ENCODE measurements around the gene SNX1.

DNA sequence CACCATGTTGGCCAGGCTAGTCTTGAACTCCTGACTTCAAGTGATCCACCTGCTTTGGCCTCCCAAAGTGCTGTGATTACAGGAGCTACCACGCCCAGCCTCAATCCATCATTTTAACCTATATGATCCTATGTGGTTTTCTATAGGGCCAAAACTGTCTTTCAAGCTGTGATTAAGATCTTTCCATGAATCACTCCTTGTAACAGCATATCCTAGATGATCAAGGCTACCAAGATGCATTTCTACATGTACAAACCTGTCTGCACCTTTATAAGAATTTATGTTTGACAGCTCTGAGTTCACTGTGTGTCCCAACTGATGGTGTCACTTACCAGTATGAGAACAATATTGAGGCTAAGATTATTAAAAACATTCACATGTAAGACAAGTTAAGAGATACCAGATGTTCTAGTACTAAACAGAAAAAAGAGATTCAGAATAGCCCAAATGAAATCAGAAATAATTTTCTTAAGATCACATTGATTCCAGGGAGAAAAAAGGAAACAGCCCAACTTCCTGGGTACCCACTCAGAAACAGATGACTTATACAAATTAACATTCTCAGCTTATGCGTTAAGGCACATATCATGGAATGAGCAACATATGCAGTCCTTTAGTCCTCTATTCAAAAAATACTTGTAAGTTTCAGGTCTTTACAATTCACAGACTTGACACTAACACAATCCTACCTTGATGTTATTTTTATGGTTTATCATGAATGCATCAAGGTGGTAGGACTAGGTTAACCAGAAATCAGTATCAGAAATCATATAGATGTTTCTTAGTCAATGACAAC is 91.8 kb downstream of the SNX1 start:
- TF ChIP-seq, protein P1, sequence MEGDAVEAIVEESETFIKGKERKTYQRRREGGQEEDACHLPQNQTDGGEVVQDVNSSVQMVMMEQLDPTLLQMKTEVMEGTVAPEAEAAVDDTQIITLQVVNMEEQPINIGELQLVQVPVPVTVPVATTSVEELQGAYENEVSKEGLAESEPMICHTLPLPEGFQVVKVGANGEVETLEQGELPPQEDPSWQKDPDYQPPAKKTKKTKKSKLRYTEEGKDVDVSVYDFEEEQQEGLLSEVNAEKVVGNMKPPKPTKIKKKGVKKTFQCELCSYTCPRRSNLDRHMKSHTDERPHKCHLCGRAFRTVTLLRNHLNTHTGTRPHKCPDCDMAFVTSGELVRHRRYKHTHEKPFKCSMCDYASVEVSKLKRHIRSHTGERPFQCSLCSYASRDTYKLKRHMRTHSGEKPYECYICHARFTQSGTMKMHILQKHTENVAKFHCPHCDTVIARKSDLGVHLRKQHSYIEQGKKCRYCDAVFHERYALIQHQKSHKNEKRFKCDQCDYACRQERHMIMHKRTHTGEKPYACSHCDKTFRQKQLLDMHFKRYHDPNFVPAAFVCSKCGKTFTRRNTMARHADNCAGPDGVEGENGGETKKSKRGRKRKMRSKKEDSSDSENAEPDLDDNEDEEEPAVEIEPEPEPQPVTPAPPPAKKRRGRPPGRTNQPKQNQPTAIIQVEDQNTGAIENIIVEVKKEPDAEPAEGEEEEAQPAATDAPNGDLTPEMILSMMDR (tag by site-specific recombination; IDR thresholded peaks at IDR 0.05) = no peak
- TF ChIP-seq, protein P2, sequence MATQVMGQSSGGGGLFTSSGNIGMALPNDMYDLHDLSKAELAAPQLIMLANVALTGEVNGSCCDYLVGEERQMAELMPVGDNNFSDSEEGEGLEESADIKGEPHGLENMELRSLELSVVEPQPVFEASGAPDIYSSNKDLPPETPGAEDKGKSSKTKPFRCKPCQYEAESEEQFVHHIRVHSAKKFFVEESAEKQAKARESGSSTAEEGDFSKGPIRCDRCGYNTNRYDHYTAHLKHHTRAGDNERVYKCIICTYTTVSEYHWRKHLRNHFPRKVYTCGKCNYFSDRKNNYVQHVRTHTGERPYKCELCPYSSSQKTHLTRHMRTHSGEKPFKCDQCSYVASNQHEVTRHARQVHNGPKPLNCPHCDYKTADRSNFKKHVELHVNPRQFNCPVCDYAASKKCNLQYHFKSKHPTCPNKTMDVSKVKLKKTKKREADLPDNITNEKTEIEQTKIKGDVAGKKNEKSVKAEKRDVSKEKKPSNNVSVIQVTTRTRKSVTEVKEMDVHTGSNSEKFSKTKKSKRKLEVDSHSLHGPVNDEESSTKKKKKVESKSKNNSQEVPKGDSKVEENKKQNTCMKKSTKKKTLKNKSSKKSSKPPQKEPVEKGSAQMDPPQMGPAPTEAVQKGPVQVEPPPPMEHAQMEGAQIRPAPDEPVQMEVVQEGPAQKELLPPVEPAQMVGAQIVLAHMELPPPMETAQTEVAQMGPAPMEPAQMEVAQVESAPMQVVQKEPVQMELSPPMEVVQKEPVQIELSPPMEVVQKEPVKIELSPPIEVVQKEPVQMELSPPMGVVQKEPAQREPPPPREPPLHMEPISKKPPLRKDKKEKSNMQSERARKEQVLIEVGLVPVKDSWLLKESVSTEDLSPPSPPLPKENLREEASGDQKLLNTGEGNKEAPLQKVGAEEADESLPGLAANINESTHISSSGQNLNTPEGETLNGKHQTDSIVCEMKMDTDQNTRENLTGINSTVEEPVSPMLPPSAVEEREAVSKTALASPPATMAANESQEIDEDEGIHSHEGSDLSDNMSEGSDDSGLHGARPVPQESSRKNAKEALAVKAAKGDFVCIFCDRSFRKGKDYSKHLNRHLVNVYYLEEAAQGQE (tag by site-specific recombination; IDR thresholded peaks at IDR 0.05) = no peak
- TF ChIP-seq TRIM28 (IDR thresholded peaks at IDR 0.05; ENCODE audit: borderline replicate concordance, low read length) (no peak), PRDM6 (tag by site-specific recombination; IDR thresholded peaks at IDR 0.05) (no peak), ZNF791 (tag by site-specific recombination; IDR thresholded peaks at IDR 0.05) (no peak), SETDB1 (IDR thresholded peaks at IDR 0.05; ENCODE audit: insufficient read length, low read length) (no peak)

Data from HEK293 (cell line).